HG03280 (cell line): ENCODE results near the gene MYL6B.

Source experiments
- ATAC-seq: cut with Tn5 transposase; IDR thresholded peaks from one replicate; pipeline ENCODE4 v1.9.1; 2021; ENCODE audit warnings: mild to moderate bottlenecking, moderate library complexity; ENCODE audit not compliant: unreplicated experiment

Gene MYL6B

DNA sequence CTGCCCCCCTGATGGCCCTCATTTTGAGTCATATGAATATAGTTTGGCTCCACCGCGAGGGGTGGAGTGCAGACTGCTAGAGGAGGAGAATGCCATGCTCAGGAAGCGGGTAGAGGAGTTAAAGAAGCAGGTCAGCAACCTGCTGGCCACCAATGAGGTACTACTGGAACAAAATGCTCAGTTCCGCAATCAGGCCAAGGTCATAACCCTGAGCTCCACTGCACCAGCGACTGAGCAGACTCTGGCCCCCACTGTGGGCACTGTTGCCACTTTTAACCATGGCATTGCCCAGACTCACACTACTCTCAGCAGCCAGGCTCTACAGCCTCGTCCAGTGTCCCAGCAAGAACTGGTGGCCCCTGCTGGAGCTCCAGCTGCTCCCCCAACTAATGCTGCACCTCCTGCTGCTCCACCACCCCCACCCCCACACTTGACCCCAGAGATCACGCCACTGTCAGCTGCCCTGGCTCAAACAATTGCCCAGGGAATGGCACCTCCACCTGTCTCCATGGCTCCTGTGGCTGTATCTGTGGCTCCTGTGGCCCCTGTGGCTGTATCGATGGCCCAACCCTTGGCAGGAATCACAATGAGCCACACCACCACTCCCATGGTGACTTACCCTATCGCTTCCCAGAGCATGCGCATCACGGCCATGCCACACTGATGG lies 31.1 kb upstream of the MYL6B start:
- ATAC-seq: no peak

DNA sequence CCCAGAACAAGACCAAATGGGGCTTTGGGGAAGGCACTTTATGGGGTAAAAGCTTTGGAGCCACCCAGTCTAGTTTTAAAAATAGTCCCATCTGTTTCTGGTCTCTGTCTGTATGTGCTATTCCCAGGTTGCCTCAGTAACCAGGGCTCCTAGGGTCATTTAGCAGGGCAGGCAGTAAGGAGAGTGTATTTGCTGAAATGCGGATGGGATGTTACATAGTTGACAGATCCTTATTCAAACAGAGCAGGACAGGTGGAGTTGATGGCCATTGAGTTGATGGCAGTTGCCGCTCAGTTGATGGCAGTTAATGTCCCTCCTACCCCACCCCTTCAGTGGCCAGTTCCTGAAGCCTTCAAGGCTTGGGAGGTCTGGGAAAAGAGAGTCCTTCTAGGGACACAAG lies 29.8 kb upstream of the MYL6B start:
- no peak for ATAC-seq

DNA sequence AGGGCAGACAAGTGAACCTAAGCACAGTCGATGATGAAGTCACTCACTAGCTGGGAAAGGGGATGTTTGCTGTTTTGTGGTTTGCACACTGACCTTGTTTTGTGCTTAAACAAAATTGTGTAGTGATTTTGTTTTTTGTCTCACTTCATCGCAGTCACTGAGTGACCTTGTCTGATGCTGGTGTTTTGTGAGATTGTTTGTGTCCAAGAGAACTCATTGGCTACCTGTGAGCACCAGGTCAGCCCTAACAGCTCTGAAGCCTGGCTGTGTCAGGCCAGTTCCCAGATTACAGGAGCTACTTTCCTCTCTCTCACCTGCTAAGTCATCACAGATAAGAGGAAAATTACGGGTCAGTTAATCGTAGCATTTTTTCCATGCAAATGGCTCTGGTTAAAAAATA lies 28.3 kb upstream of the MYL6B start:
- ATAC-seq: no peak

DNA sequence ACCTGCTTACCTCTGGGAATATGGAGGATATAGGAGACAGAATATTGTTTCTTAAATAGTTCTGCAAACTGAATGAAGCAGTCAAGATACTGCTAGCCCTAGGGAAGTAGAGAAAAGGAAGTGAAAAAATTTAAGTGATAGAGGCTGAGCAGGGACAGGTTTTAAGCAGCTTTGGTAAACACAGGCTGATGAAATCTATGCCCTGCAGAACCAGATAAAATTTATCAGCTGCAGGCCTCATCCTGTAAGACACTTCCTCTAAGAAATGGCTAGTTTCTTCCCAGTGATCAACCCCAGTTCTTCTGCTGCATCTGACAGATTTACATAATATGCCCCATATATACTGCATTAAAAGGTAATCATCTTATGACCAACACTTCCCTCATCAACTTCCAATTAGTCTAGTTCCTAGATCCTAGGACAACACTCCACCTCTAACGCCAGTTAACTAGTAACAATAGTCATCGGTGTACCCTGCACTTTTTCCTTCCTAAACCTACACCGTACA lies 25.6 kb upstream of the MYL6B start:
- ATAC-seq: no peak

DNA sequence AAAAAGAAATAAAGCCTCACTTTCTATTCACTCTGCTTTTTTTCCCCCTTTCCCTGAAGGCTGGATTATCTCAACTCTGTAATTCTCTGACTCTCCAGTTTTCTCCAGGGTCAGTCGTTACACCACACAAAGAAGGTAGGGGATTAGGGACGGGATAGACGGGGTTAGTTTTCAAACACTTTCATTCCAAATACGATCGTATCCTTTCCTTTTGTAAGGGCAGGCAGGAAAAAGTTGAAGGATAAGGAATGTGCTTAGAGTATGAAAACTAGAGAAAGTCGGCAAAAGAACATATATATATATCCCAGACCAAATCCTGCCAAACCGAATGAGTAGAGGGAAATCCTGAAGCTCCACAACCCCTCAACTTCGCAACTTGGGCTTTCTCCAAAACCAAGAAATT lies 24.9 kb upstream of the MYL6B start:
- no peak for ATAC-seq

DNA sequence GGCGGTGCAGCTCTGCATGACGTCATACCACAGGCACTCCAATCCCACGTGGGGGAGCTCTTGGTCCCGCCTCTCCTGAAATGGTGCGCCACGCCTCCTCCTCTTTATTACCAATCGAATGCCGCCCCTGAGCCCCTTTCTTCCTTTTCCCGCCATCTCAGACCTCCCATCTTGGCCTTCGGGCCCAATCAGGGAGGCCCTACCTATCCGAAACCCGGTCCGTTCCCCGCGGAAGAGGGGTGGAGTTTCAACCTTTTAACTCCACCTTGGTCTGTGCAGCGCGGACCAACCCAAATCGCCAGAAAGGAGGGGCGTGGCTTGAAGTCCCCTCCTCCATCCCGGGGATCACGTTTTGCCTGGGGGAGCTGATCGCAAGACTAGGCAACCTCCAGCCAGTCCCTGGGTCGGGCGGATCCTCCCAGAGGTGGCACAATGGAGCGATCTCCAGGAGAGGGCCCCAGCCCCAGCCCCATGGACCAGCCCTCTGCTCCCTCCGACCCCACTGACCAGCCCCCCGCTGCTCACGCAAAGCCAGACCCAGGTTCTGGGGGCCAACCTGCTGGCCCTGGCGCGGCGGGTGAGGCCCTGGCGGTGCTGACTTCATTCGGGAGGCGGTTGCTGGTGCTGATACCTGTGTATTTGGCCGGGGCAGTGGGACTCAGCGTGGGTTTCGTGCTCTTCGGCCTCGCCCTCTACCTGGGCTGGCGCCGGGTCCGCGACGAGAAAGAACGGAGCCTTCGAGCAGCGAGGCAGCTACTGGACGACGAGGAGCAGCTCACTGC lies 24.3 kb upstream of the MYL6B start, which contains the start of gene ESYT1:
Gene ESYT1 (plus strand): TSS at position 380 of the 782 bp plus-strand sequence. CDS start 53 bp downstream, at position 433.
- ATAC-seq: peak; percentile 90

DNA sequence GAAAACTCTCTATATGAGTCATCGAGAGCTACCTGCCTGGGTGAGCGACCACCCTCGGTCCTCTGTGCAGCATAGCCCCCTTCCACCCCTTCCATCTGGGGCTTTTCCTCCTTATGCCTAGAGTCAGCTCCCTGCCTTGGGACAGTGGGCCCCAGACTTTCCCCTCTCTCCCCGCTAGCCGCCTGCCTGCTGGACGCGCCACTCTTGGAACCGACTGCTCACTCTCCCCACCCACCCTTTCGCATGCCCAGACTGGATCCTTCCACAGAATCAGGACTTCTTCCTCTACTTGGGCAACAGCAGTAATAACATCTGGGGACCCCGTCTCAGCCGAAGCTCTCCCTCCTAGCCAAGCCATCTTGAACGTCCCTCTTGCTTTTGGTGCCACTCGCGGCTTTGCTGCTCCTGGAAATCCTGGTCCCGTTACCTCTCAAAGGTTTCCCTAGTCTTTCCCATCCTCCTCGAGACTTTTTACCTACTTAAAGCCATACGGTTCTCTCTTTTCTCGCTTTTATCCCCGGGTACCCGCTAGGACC lies 23.6 kb upstream of the MYL6B start:
- ATAC-seq: no peak

DNA sequence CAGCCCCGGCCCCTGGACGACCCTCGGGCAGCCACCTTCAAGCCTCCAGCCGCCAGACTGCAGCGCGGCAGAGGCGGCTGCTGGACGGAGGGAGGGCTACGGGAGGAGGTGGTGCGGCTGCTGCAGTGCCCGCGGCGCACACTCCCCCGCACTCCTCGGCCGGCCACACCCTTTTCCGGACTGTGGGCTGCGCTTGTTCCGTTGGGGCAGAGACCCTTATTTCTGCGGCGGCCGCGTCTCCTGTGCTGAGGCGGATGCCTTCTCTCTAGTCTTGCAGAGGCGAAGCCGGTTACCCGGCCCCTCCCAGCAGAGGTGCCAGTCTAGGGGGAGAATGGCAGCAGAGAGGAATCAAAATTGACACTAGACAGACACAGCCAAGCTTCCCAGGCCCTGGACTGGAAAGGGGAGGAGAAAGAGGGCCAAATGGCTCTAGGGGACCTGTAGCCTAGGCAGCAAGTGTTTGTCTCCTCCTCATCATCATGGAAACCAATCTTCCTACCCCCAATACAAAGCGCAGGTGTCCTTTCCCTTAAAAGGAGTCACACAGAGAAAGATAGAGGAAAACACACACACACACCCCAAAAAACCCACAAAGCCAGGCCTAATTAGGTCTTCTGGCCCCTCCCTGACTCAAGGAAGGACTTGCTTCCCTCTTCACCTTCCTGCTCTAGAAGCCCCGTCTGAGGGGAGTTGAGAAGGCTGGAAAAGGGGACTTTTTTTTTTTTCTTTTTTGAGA lies 23.0 kb upstream of the MYL6B start:
- no peak for ATAC-seq

DNA sequence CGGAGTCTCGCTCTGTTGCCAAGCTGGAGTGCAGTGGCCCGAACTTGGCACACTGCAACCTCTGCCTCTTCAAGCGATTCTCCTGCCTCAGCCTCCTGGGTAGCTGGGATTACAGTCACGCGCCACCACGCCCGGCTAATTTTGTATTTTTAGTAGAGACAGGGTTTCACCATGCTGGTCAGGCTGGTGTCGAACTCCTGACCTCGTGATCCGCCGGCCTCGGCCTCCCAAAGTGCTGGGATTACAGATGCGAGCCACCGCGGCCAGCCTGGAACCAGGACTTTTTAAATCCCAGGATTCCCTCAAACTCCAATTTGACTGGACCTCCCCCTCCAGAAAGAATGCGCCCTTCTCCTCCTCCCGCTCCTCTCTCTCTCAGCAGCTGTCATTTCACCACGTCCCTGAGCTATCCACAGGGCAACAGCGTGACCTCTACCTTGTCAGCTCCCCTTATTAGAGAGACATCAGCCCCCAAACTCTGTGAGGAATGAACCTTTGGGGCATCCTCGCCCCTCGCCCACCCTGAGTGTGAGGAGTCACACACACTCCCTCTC lies 22.4 kb upstream of the MYL6B start:
- ATAC-seq: no peak

DNA sequence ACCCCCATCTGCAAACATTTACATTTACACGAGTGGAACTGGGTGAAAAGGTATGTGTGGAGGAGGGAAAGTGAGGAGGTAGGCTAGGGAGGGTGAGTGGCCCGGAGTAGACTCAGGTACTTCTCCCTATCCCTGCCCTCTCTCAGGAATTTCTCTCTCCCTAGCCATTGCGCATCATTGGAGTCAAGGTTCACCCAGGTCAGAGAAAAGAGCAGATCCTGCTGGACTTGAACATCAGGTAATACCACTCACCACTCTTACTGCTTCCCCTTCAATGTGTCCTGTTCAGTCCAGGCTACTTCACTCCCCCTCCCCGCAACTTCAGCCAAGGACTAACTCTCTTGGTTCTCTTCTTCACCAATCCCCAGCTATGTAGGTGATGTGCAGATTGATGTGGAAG lies 21.5 kb upstream of the MYL6B start:
- no peak for ATAC-seq

DNA sequence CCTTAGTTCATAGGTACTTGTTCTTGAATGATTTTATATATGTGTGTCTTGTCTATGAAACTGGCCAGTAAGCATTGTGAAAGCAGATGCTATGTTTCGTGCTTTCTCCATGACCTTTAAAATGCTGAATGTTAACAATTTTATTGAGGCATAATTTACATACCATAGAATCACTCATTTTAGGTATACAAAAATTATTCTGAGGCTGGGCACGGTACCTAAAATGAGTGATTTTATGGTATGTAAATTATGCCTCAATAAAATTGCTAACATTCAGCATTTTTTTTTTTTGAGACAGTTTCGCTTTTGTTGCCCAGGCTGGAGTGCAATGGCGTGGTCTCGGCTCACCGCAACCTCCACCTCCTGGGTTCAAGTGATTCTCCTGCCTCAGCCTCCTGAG lies 17.5 kb upstream of the MYL6B start:
- ATAC-seq: no peak

DNA sequence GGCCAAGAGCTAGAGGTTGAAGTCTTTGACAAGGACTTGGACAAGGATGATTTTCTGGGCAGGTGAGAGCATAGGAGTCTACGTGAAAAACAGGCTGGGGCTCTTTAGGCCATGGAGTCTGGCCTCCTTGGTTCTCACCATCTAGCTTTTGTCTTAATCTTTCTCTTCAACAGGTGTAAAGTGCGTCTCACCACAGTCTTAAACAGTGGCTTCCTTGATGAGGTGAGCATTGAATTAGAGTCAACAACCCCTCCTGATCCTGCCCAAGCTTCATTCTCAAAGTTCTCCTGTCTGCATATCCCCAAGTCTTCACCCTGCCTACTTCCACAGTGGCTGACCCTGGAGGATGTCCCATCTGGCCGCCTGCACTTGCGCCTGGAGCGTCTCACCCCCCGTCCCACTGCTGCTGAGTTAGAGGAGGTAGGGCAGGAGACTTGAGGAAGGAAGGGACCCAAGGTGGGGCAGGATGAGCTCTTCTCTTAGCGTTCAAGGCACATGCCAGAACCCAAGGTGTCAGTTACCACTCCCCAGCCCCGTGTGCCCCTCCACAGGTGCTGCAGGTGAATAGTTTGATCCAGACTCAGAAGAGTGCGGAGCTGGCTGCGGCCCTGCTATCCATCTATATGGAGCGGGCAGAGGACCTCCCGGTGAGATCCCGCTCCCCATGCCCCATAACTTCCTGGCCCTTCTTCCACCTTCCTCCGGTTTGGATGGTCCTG lies 14.4 kb upstream of the MYL6B start:
- no peak for ATAC-seq

DNA sequence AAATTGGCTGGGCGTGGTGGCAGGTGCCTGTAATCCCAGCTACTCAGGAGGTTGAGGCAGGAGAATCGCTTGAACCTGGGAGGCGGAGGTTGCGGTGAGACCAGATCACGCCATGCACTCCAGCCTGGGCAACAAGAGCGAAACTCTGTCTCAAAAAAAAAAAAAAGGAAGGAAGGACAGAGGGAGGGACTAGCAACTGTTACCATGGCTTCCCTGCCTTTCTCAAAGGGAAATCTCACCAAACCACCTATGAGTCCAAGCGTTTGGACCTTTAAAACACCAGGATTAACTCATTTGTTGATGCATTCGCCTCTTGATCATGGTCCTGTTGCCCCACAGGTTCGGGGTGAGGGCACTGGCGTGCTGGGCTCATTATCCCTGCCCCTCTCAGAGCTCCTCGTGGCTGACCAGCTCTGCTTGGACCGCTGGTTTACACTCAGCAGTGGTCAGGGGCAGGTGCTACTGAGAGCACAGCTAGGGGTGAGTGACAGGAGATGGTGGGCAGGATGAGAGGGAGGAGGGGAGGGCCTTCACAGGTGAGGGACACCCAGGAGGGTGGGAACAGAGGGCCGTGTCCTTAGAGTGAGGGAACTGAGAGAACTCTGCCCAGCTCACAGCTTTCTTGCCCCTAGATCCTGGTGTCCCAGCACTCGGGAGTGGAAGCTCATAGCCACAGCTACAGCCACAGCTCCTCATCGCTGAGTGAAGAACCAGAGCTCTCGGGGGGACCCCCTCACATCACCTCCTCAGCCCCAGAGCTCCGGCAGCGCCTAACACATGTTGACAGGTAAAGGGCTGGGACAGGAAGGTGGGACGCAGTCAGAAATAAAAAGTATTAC lies 10.2 kb upstream of the MYL6B start:
- ATAC-seq: no peak

DNA sequence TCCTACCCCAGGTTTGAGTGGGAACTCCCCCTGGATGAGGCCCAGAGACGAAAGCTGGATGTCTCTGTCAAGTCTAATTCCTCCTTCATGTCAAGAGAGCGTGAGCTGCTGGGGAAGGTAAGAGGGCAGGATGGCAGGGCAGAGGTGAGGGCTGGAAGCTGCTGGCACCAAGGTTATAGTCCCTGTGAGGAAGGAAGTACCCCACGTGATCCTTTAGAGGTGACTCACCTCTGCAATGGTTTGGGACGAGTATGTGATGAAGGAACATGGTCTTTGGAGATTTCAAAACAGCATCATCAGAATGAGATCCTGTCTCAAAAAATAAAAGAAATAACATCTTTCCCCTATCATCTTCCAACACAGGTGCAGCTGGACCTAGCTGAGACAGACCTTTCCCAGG lies 9.2 kb upstream of the MYL6B start:
- ATAC-seq: no peak

DNA sequence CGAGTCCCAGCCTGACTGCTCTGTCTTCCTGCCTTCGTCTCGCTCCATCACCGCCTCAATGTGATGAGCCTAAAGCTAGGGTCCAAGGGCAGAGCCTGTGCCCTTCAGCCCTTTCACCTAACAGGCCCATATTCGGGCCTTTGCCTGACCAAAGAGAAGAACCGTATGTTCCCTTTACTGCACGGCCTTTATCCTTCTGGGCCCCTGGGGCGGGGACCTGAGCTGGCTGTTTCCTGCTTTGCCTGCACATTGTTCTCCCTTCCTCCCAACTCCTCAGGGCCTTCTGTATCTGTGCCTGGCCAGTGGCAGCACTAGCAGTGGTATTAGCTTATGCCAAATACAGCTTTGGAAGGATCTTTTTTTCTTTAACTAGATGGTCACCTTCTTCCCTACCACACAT lies 8.5 kb upstream of the MYL6B start:
- ATAC-seq: no peak

DNA sequence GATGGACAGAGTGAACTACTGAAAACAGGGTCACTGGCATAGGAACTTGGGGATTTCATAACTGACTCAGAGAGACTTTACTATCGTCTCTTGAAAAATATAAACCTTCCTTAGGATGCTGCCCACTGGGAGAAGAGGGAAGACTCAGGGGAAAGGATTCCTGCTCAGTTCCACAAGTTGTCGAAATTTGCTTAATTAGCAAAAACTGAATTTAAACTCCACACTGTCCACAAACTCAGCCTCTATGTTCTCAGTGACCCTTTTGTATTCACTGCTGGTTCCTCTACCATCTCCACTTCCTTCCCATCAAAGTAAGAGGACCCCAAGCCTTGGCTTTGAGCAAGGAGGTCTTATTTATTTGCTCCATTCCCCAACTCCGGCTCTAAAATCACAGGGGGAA lies 7.2 kb upstream of the MYL6B start:
- no peak for ATAC-seq

DNA sequence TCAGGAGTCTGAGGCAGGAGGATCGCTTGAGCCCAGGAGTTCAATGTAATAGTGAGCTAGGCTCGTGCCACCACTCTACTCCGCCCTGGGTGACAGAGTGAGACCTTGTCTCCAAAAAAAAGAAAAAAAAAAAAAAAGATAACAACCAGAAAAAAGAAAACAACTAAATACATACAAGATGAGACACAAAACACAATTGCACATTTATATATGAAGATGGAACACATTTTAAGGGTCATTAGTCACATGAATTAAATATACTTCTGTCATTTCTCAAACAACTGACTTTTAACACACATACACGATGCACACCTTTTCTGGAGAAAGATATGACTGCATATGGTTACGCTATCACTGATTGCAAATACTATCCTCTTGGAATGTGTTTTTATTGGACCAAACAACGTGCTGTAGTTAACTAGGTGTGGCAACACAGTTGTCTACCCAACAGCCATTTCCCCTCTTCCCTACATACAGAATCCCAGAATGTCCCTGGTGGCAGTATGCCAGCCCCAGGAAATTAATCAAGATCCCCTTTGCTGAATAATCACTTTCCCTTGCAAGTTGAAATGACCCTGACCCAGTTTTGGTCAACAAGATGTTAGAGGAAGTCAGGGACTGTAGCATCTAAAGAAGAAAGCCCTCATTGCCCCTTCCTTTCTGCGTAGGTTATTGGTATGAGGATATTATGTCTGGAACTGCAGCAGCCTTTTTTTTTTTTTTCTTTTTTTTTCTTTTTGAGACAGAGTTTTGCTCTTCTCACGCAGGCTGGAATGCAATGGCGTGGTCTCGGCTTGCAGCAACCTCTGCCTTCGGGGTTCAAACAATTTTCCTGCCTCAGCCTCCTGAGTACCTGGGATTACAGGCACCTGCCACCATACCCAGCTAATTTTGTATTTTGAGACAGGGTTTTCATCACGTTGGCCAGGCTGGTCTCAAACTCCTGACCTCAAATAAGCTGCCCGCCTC lies 5.6 kb upstream of the MYL6B start:
- ATAC-seq: no peak

DNA sequence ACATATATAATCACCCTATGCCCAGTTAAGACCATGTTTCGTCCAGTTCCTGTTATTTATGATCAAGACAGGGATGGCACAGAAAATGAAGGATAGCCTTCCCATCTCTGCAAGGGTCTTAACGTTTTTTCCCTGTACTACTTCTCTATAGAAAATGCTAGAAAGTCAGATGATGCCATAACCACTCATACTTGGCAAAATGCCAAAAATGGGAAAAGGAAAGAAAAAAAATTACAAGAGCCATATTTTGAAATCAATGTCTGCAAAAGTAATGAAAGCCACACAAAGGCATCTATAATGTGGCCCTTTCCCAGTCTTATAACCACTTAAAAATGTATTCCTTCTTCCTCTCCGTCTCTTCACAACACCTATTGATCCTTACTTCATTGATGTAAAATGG lies 1.8 kb upstream of the MYL6B start:
- ATAC-seq: no peak
